DND-41 (cell line): ENCODE results near the gene DYNC1I1.

Experiments
- CTCF ChIP-seq: IDR thresholded peaks from 2 replicates; pipeline ENCODE4 v1.5.1; 2012; ENCODE audit warnings: borderline replicate concordance, low read length, moderate library complexity, mild to moderate bottlenecking; ENCODE audit not compliant: poor library complexity, severe bottlenecking; ENCODE audit errors: extremely low read depth
- EZH2 ChIP-seq: IDR thresholded peaks from 3 replicates; pipeline ENCODE4 v1.6.1; 2012; ENCODE audit warnings: borderline replicate concordance, low read depth, mild to moderate bottlenecking, moderate library complexity, low read length, inconsistent platforms; ENCODE audit not compliant: severe bottlenecking

- no peak for TF ChIP-seq CTCF
- no peak for TF ChIP-seq EZH2
These were observed 348.3 kb downstream of the DYNC1I1 start for GRCh38 chr7:96120445-96121225.
